Endothelial cell of umbilical vein (primary cell): ENCODE results near the gene TLR8. TPM values are rescaled to one million over a fixed set of nuclear protein-coding genes. Genes with fewer than 3 reads are reported as not detected.

Source experiments
- BruUV-seq: library from RNA; stranded (reverse); fragments of 400-500 nt; replicated peaks from 2 replicates; lab custom pipeline; 2021; lab: Mats Ljungman, UMichigan
- CTCF ChIA-PET: fragments of 300-600, 350-600 bp; sonication (Branson Sonifier 250); formaldehyde crosslinking; loops from one replicate; lab custom pipeline; 2021; ENCODE audit warnings: antibody characterized with exemption, inconsistent platforms; lab: Charles Lee
- POLR2A ChIA-PET: fragments of 300-600, 350-600 bp; sonication (Branson Sonifier 250); formaldehyde crosslinking; loops from one replicate; lab custom pipeline; 2021; ENCODE audit warnings: antibody characterized with exemption, inconsistent platforms; lab: Charles Lee
- DNase-seq: peaks from one replicate; pipeline ENCODE4 v3.0.0-alpha.2; 2011; ENCODE audit warnings: low read depth, low spot score
- FAIRE-seq: peaks from 2 replicates; lab custom pipeline; 2011; peaks lifted over from hg19 to GRCh38; lab: Jason Lieb, UNC
- H2AFZ ChIP-seq: 2 replicates; pipeline ENCODE4 v1.6.0; 2012; ENCODE audit warnings: low read depth, low read length, control low read depth, inconsistent platforms
- H3K27ac ChIP-seq: 2 replicates; pipeline ENCODE4 v1.5.1; 2011; ENCODE audit warnings: low read depth, mild to moderate bottlenecking, control low read depth, low read length, moderate library complexity; ENCODE audit not compliant: insufficient read depth
- H3K27me3 ChIP-seq, 2 experiments: 2 replicates each; pipeline versions ENCODE4 v1.6.0 to v1.6.1; 2011; ENCODE audit warnings: low read length in 2 of 2, mixed read lengths in 1 of 2; ENCODE audit not compliant: control insufficient read depth in 2 of 2, insufficient read depth in 2 of 2
- H3K36me3 ChIP-seq, 2 experiments: 2 replicates in 1 of 2; 3 replicates in 1 of 2; pipeline ENCODE4 v1.5.1; 2011; ENCODE audit warnings: low read length in 2 of 2, mild to moderate bottlenecking in 1 of 2, moderate library complexity in 1 of 2; ENCODE audit not compliant: control insufficient read depth in 2 of 2, insufficient read depth in 2 of 2; ENCODE audit errors: extremely low read depth in 1 of 2
- H3K4me1 ChIP-seq: 3 replicates; pipeline ENCODE4 v1.5.1; 2011; ENCODE audit warnings: mild to moderate bottlenecking, low read length; ENCODE audit not compliant: control insufficient read depth, insufficient read depth; ENCODE audit errors: extremely low read depth
- H3K4me2 ChIP-seq: 2 replicates; pipeline ENCODE4 v1.6.1; 2011; ENCODE audit warnings: low read length, control low read depth, mixed read lengths; ENCODE audit not compliant: insufficient read depth
- H3K4me3 ChIP-seq, 3 experiments: fragments of 200-600 bp in 1 of 3; sonication (generic), shearing (Covaris generic) in 1 of 3; replicated peaks in 1 of 3; 2 replicates each; pipeline ENCODE4 v1.5.1; 2011 to 2016; ENCODE audit warnings: control low read depth in 3 of 3, low read length in 3 of 3, mild to moderate bottlenecking in 2 of 3, inconsistent platforms in 1 of 3, low read depth in 1 of 3, moderate library complexity in 1 of 3; ENCODE audit not compliant: insufficient read depth in 1 of 3
- H3K79me2 ChIP-seq: 2 replicates; pipeline ENCODE4 v1.6.0; 2012; ENCODE audit warnings: low read length, inconsistent platforms; ENCODE audit not compliant: control insufficient read depth, insufficient read depth
- H3K9ac ChIP-seq: replicated peaks from 2 replicates; pipeline ENCODE3; 2011; ENCODE audit warnings: low read length, control low read depth; ENCODE audit not compliant: insufficient read depth; ENCODE audit errors: extremely low read depth
- H3K9me1 ChIP-seq: replicated peaks from 3 replicates; pipeline ENCODE4 v1.6.0; 2011; ENCODE audit warnings: mild to moderate bottlenecking, low read length; ENCODE audit not compliant: control insufficient read depth, insufficient read depth; ENCODE audit errors: extremely low read depth
- H3K9me3 ChIP-seq: replicated peaks from 2 replicates; pipeline ENCODE4 v1.5.1; 2012; ENCODE audit warnings: low read length, inconsistent platforms; ENCODE audit not compliant: control insufficient read depth, insufficient read depth
- H4K20me1 ChIP-seq: replicated peaks from 2 replicates; pipeline ENCODE3; 2011; ENCODE audit warnings: mild to moderate bottlenecking, low read length; ENCODE audit not compliant: control insufficient read depth, insufficient read depth; ENCODE audit errors: extremely low read depth
- CTCF ChIP-seq, 2 donors: IDR thresholded peaks; 1 replicate in 1 of 2; 2 replicates in 1 of 2; pipeline ENCODE4 v1.5.1; 2011; ENCODE audit warnings: low read length in 2 of 2, mild to moderate bottlenecking in 2 of 2, moderate library complexity in 2 of 2, control low read depth in 1 of 2, inconsistent platforms in 1 of 2, low read depth in 1 of 2; ENCODE audit not compliant: insufficient read depth in 1 of 2; ENCODE audit errors: extremely low read depth in 1 of 2
- EZH2 ChIP-seq: IDR thresholded peaks from 2 replicates; pipeline ENCODE4 v1.6.1; 2012; ENCODE audit warnings: borderline replicate concordance, low read depth, mild to moderate bottlenecking, moderate library complexity, low read length, inconsistent platforms; ENCODE audit not compliant: severe bottlenecking
- FOS ChIP-seq: IDR thresholded peaks from 2 replicates; pipeline ENCODE4 v1.6.1; 2011; ENCODE audit warnings: mild to moderate bottlenecking, low read length, moderate library complexity, borderline replicate concordance; ENCODE audit not compliant: insufficient read depth
- GATA2 ChIP-seq: IDR thresholded peaks from 2 replicates; pipeline ENCODE4 v1.7.0; 2011; ENCODE audit warnings: low read depth, mild to moderate bottlenecking, moderate library complexity, mixed read lengths, low read length; ENCODE audit not compliant: insufficient read length, insufficient read depth
- JUN ChIP-seq: IDR thresholded peaks from 2 replicates; pipeline ENCODE4 v1.6.1; 2011; ENCODE audit warnings: borderline replicate concordance, low read depth; ENCODE audit not compliant: insufficient read length, insufficient read depth
- MAX ChIP-seq: IDR thresholded peaks from 2 replicates; pipeline ENCODE4 v1.6.1; 2011; ENCODE audit not compliant: insufficient read depth, insufficient read length
- MYC ChIP-seq: IDR thresholded peaks from one replicate; pipeline ENCODE4 v1.6.1; 2011; ENCODE audit warnings: mild to moderate bottlenecking, low read depth, low read length
- POLR2A ChIP-seq: IDR thresholded peaks from 2 replicates; pipeline ENCODE4 v1.6.1; 2012; ENCODE audit warnings: low read depth, mild to moderate bottlenecking, control low read depth, low read length
- POLR2AphosphoS5 ChIP-seq: IDR thresholded peaks from 2 replicates; pipeline ENCODE4 v1.6.1; 2012; ENCODE audit warnings: low read depth, mild to moderate bottlenecking, control low read depth, low read length, moderate library complexity; ENCODE audit not compliant: insufficient read depth
- dilution Hi-C: fragments of 300-500 bp; cut with MboI; formaldehyde crosslinking; loops from one replicate; pipeline ENCODE4 v1.15.0; 2019; ENCODE audit warnings: low sequenced_read_pairs; ENCODE audit not compliant: extremely low pct_ligation_motif_present
- intact Hi-C: fragments of 100-400 bp; cut with micrococcal nuclease; formaldehyde crosslinking; loops from one replicate; pipeline ENCODE4 v1.10.0; 2022
- polyA plus RNA-seq, 4 experiments: library from polyadenylated mRNA; depleted of rRNA in 3 of 4; stranded (reverse) in 3 of 4; unstranded in 1 of 4; fragments of >200 nt; gene quantifications; 2 replicates each; pipeline versions ENCODE4 v1.2.1 to v1.2.3, GENCODE V29; 2011 to 2012; ENCODE audit warnings: missing spikeins in 1 of 4
- total RNA-seq: library from RNA; stranded (reverse); gene quantifications from 2 replicates; pipeline ENCODE4 v1.2.3, GENCODE V29; 2021

The TLR8 gene
- total and polyA plus RNA-seq, 2 donors (not counting 3 experiments of a cell fraction or from before 2014, with no cell fraction given), result not detected

GRCh38 chrX:12881914-12882313 is 24.5 kb upstream of the TLR8 start:
- dilution Hi-C loops, result no loop called here
- no peak for FAIRE-seq
- CTCF ChIA-PET, result no interaction called here

More at GRCh38 chrX:12881914-12882313, 24.5 kb upstream of the TLR8 start:
- no peak overlapping the region for H3K27ac ChIP-seq
- no peak overlapping the region for H3K9ac ChIP-seq
- H3K4me1 ChIP-seq, result no peaks in the 10 kb centered on the region
- H2AFZ ChIP-seq, result no peak overlapping the region
- H3K36me3 ChIP-seq, result no peaks in the 10 kb centered on the region
- no peak for DNase-seq
- H3K79me2 ChIP-seq, result no peaks in the 10 kb centered on the region
- POLR2A ChIA-PET, result no interaction called here
- no peaks in the 10 kb centered on the region for H3K27me3 ChIP-seq
- H3K4me3 ChIP-seq, result no peak overlapping the region
- intact Hi-C loops, result no loop called here
- BruUV-seq, result no TSS peak
- TF ChIP-seq POLR2AphosphoS5 (no peak), JUN (no peak), MAX (no peak), MYC (no peak), POLR2A (no peak), EZH2 (no peak), GATA2 (no peak), FOS (no peak), CTCF (IDR thresholded peaks at IDR 0.05; ENCODE audit: extremely low read depth in 1 of 2, insufficient read depth in 1 of 2, low read depth in 1 of 2, low read length in 2 of 2) (no peak)
- no peaks in the 10 kb centered on the region for H4K20me1 ChIP-seq
- no peaks in the 10 kb centered on the region for H3K9me1 ChIP-seq
- no peak overlapping the region for H3K4me2 ChIP-seq
- no peaks in the 10 kb centered on the region for H3K9me3 ChIP-seq
